NB4 (cell line): Measurements from ENCODE around the gene TEKTIP1.
"Not testable (repeated sequence)": the region's sequence is repeated elsewhere in the genome, so short reads cannot be mapped to it uniquely, and the experiment has no call there.

ENCODE experiments used
- DNase-seq: peaks from one replicate; pipeline ENCODE4 v3.0.0; 2010; ENCODE audit warnings: low read depth
- H3K4me3 ChIP-seq: one replicate; pipeline ENCODE4 v1.5.1; 2011; ENCODE audit warnings: mild to moderate bottlenecking, low read depth, low read length, moderate library complexity
- CTCF ChIP-seq: IDR thresholded peaks from one replicate; pipeline ENCODE4 v1.5.1; 2012; ENCODE audit warnings: low read depth, low read length
- MAX ChIP-seq: IDR thresholded peaks from 2 replicates; pipeline ENCODE4 v1.6.1; 2011; ENCODE audit warnings: low read depth, low read length
- MYC ChIP-seq: IDR thresholded peaks from 2 replicates; pipeline ENCODE4 v1.6.1; 2011; ENCODE audit warnings: low read depth, low read length
- POLR2A ChIP-seq: IDR thresholded peaks from 2 replicates; pipeline ENCODE4 v1.6.1; 2011; ENCODE audit warnings: mild to moderate bottlenecking; ENCODE audit not compliant: insufficient read length; ENCODE audit errors: extremely low read depth

Gene TEKTIP1

DNA sequence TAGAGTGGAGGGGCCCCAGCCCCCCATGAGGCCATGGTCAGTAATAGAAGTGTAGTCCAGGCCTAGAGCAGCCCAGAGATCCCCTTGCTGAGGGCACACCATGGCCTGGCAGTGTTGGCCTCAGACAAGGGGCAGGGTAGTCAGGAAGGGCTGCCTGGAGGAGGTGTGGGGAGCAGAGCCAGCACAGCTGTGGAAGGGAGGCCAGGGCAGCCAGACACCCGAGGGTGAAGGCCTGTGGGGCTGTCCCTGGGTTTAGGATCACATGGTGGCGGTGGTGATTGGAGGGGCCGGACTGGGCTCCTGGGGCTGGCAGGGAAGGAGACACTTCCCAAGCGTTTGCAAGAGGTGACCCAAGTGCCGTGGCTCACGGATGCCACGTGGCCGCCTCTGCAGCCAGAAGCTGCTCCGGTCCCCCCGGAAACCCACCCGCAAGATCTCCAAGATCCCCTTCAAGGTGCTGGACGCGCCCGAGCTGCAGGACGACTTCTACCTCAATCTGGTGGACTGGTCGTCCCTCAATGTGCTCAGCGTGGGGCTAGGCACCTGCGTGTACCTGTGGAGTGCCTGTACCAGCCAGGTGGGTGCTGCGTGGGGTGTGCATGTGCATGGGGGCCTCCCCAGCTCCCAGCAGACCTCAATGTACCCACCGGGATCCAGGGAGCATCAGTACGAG is 11.6 kb upstream of the TEKTIP1 start:
- no peak overlapping the region for H3K4me3 ChIP-seq
- no peak for DNase-seq
- TF ChIP-seq MAX = no peak
- no peak for TF ChIP-seq MYC
- no peak for TF ChIP-seq POLR2A
- no peak for TF ChIP-seq CTCF

DNA sequence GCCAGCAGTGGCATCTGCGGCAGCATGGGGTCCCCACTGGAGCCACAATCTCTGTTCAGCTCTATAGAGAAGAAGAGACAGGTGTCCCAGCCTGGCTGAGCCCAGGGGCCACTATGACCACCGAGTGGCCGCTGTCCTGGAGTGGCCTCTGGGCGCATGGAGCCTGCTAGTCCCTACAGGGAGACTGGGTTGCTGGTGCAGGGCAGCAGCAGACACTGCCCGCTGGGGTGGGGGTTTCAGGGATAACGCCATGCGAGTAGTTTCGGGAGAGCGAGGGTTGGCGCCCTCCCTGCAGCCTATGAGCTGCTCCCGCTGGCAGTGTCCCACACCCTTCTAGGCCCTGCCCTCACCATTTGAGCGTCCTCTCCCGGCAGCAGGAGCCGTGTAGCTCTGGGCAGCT is 10.9 kb upstream of the TEKTIP1 start:
- TF ChIP-seq MAX = no peak
- no peak for TF ChIP-seq MYC
- no peak for TF ChIP-seq CTCF
- no peak for TF ChIP-seq POLR2A
- no peak for DNase-seq
- H3K4me3 ChIP-seq = no peak overlapping the region

DNA sequence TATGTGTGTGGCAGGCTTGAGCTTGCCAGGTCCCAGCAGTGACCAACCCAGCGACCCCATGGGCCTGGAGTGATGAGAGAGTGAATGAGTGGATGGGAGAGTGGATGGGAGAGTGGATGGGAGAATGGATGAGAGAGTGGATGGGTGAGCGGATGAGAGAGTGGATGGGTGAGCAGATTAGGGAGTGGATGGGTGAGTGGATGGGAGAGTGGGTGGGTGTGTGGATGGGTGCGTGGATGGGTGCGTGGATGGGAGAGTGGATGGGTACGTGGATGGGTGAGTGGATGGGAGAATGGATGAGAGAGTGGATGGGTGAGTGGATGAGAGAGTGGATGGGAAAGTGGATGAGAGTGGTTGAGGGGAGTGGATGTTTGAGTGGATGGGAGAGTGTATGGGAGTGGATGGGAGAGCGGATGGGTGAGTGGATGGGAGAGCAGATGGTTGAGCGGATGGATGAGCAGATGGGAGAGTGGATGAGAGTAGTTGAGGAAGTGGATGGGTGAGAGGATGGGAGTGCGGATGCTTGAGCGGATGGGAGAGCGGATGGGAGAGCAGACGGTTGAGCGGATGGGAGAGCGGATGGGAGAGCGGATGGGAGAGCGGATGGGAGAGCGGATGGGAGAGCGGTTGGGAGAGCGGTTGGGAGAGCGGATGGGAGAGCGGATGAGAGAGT is 10.3 kb upstream of the TEKTIP1 start:
- TF ChIP-seq POLR2A (no peak), CTCF (no peak), MAX (no peak), MYC (no peak)
- no peak for DNase-seq
- no peak overlapping the region for H3K4me3 ChIP-seq

DNA sequence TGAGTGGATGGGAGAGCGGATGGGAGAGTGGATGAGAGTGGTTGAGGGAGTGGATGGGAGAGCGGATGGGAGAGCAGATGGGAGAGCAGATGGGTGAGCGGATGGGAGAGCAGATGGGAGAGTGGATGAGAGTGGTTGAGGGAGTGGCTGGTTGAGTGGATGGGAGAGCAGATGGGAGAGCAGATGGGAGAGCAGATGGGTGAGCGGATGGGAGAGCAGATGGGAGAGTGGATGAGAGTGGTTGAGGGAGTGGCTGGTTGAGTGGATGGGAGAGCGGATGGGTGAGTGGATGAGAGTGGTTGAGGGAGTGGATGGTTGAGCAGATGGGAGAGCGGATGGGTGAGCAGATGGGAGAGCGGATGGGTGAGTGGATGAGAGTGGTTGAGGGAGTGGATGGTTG is 9.7 kb upstream of the TEKTIP1 start:
- H3K4me3 ChIP-seq, DNase-seq: not testable (repeated sequence)

DNA sequence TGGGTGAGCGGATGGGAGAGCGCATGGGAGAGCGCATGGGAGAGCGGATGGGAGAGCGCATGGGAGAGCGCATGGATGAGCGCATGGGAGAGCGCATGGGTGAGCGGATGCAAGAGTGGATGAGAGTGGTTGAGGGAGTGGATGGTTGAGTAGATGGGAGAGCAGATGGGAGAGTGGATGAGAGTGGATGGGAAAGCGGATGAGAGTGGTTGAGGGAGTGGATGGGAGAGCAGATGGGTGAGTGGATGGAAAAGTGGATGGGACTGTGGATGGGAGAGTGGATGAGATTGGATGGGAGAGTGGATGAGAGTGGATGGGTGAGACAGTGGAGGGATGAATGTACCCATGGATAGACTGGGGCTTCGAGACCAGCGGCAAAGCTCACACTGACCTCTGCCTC is 8.6 kb upstream of the TEKTIP1 start:
- DNase-seq = no peak
- TF ChIP-seq POLR2A = no peak
- TF ChIP-seq CTCF = no peak
- no peak for TF ChIP-seq MAX
- no peak for TF ChIP-seq MYC
- no peak overlapping the region for H3K4me3 ChIP-seq

GRCh38 chr19:3531716-3532115 is 7.3 kb upstream of the TEKTIP1 start:
- no peak for TF ChIP-seq CTCF
- no peak for TF ChIP-seq POLR2A
- TF ChIP-seq MAX = no peak
- no peak for TF ChIP-seq MYC
- DNase-seq = no peak
- no peak overlapping the region for H3K4me3 ChIP-seq
